Heart right ventricle (tissue), 16 donors: ENCODE data around the gene SBNO1. TPM values are rescaled to one million over a fixed set of nuclear protein-coding genes. Genes with fewer than 3 reads are reported as not detected.

Source experiments
- ATAC-seq, 8 donors: fragments of 200-7000 bp; cut with Tn5 transposase; one replicate each; pipeline ENCODE4 v1.9.1; 2020; ENCODE audit warnings: mild to moderate bottlenecking in 8 of 8, moderate library complexity in 8 of 8, moderate number of reproducible peaks in 1 of 8
- DNase-seq, 2 donors: peaks; one replicate each; pipeline ENCODE4 v3.0.0-alpha.2; 2020
- H3K27ac ChIP-seq, 10 donors: fragments of 200-600 bp; sonication (generic) in 2 of 10; one replicate each; pipeline versions ENCODE4 v1.5.0 to v1.8.0; 2020 to 2022; ENCODE audit warnings: mild to moderate bottlenecking in 3 of 10
- H3K27me3 ChIP-seq, 7 donors: fragments of 200-600 bp; one replicate each; pipeline ENCODE4 v1.8.0; 2021 to 2022; ENCODE audit warnings: mild to moderate bottlenecking in 2 of 7
- H3K36me3 ChIP-seq, 9 donors: fragments of 200-600 bp; sonication (generic) in 1 of 9; one replicate each; pipeline versions ENCODE4 v1.5.0 to v1.8.0; 2020 to 2022; ENCODE audit warnings: mild to moderate bottlenecking in 2 of 9
- H3K4me1 ChIP-seq, 9 donors: fragments of 200-600 bp; sonication (generic) in 1 of 9; one replicate each; pipeline versions ENCODE4 v1.5.0 to v1.8.0; 2020 to 2022; ENCODE audit warnings: mild to moderate bottlenecking in 4 of 9
- H3K4me3 ChIP-seq, 10 donors: fragments of 200-600 bp; sonication (generic) in 2 of 10; one replicate each; pipeline versions ENCODE4 v1.5.0 to v1.8.0; 2020 to 2022; ENCODE audit warnings: mild to moderate bottlenecking in 7 of 10, moderate library complexity in 2 of 10
- H3K9me3 ChIP-seq, 11 donors: fragments of 200-600 bp in 10 of 11; sonication (generic) in 2 of 11; one replicate each; pipeline versions ENCODE4 v1.5.0 to v1.8.0; 2013 to 2022; ENCODE audit warnings: mild to moderate bottlenecking in 2 of 11, control low read depth in 1 of 11, moderate library complexity in 1 of 11
- WGBS, 2 donors: extraction: QIAGEN DNeasy Blood & Tissue Kit; methylation state at CpG; one replicate each; pipeline ENCODE4 v1.1.7; 2013; ENCODE audit warnings: inconsistent platforms in 1 of 2; 5-methylcytosine and 5-hydroxymethylcytosine counted together
- intact Hi-C, 10 donors: fragments of 100-400 bp; cut with DNase I; formaldehyde crosslinking; loops; one replicate each; pipeline versions ENCODE4 v1.11.1 to v1.14.2; 2022
- polyA plus RNA-seq, 2 donors: library from polyadenylated mRNA; stranded (reverse); fragments of 200-250 nt; gene quantifications; one replicate each; pipeline ENCODE4 v1.2.3, GENCODE V29; 2013
- total RNA-seq, 10 donors: library from RNA; stranded (reverse); fragmentation: NEBNext Ultra II Directional in 3 of 10; extraction: Animal tissue kit (Norgen Biotek cat#: 25700) in 3 of 10; gene quantifications; one replicate each; pipeline versions ENCODE4 v1.2.1 to v1.2.4, GENCODE V29; 2021 to 2023
- TF ChIP-seq, protein P1 (sequence below), 9 donors: fragments of 200-600 bp; sonication (generic) in 2 of 9; IDR thresholded peaks; one replicate each; pipeline versions ENCODE4 v1.5.0 to v1.8.0; 2021 to 2022; ENCODE audit warnings: antibody characterized with exemption in 9 of 9, mild to moderate bottlenecking in 5 of 9, moderate library complexity in 1 of 9
- donor health status: Arrhythmogenic right ventricular cardiomyopathy.
- donor health status: ischemic (EF 13 %, LVEDD 7.1; RV severe dilation, severe dysfunction).
- donor health status: healthy with polysubstance abuse.
- donor health status: DM: no; HTN: yes; CAD: no.
- donor health status: DM: no; HTN: no; CAD: no.
- donor health status: ischemic (EF 25% LVEDD 6.9; RV normal size, moderate dysfunction).
- donor health status: ischemic (EF 25% LVEDD 5.7; RV mildly dilated, moderate dysfunction).
- donor health status: healthy.
- donor health status: DM: yes; HTN: yes; CAD: no.
- donor health status: Ischemic cardiomyopathy.
- donor health status: ischemic (EF 35%, LVEDD 5.7; RV mildly dilated, moderate dysfunction).
- donor health status: nonischemic (EF 11% LVEDD 7.7; RV severe dilation, severe dysfunction).
- donor health status: DM: yes; HTN: yes; CAD: no.
- donor health status: PGD.
- donor health status: ischemic (EF 29% LVEDD 5.4; RV normal size, mild dysfunction).
- donor health status: nonischemic (EF 23%, LVEDD 6.1; RV moderate dilation, normal function).

Gene SBNO1
- total and polyA plus RNA-seq, 12 donors, result 4.1 to 32.1 (median 26.9) TPM

DNA sequence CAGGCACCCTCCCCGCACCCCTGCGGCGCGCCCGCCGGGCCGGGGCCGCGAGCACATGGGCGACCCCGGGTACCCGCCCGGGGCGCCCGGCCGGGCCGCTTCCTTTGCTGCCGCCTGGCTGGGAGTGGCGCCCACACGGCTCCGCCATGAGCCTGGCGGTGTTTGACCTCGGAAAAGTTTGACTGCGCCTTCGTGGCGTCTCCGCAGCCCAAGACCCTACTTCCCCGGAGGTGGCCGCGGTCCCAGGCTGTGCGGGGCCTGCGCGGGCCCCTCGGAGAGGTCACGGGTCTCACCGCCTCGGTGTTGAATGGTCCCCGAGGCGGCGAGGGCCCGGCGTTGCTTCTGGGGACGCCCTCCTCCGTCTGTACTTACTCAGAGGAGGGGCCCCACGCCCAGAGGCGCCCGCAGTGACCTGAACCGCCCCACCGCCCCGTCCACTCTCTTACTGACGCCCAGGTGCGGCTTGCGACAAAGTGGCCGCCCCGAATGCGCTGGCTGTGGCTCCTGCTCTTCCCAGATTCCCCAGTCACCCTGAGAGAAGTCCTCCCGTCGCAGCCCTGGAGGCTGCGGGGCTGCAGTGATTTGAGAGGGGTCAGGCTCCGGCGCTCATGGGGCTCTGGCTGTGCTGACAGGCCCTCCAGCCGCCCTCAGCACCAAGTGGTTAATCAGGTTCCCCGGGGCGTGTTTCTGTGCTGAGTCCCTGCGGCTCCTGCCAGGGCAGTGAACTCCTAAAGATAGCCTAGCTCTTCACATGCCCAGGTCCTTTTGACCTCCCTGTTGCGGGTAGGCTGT lies 25.1 kb upstream of the SBNO1 start:
- TF ChIP-seq, protein P1, sequence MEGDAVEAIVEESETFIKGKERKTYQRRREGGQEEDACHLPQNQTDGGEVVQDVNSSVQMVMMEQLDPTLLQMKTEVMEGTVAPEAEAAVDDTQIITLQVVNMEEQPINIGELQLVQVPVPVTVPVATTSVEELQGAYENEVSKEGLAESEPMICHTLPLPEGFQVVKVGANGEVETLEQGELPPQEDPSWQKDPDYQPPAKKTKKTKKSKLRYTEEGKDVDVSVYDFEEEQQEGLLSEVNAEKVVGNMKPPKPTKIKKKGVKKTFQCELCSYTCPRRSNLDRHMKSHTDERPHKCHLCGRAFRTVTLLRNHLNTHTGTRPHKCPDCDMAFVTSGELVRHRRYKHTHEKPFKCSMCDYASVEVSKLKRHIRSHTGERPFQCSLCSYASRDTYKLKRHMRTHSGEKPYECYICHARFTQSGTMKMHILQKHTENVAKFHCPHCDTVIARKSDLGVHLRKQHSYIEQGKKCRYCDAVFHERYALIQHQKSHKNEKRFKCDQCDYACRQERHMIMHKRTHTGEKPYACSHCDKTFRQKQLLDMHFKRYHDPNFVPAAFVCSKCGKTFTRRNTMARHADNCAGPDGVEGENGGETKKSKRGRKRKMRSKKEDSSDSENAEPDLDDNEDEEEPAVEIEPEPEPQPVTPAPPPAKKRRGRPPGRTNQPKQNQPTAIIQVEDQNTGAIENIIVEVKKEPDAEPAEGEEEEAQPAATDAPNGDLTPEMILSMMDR (IDR thresholded peaks at IDR 0.05), result peak in 2 of 9 donors; percentile 25 to 32
- WGBS, 2 donors, result 2 to 5% methylated on average over 59 to 66 of the region's 66 CpGs
- H3K27me3 ChIP-seq, result no peaks in the 10 kb centered on the region
- H3K9me3 ChIP-seq, result no peaks in the 10 kb centered on the region
- H3K4me1 ChIP-seq, result peaks cover 8 to 57% (median 44%) of the 10 kb centered on the region in 9 donors
- peak overlapping the region; percentile 54 to 80 (median 70) for H3K4me3 ChIP-seq
- DNase-seq (peak; percentile 56 to 58), ATAC-seq (peak; percentile 32 to 83 (median 70))
- peaks cover 0 to 46% (median 26%) of the 10 kb centered on the region in 9 donors for H3K36me3 ChIP-seq
- H3K27ac ChIP-seq, result peak overlapping the region; percentile 52 to 96 (median 92)
- intact Hi-C loops, result loop anchor here in 5 of 10 donors (5.0 to 10.0 kb wide), 6 partner anchors 43 to 193 kb away; partner anchors contain the start of genes RILPL1 (in 1 of the 5) and TMED2 (in 1 of the 5)

DNA sequence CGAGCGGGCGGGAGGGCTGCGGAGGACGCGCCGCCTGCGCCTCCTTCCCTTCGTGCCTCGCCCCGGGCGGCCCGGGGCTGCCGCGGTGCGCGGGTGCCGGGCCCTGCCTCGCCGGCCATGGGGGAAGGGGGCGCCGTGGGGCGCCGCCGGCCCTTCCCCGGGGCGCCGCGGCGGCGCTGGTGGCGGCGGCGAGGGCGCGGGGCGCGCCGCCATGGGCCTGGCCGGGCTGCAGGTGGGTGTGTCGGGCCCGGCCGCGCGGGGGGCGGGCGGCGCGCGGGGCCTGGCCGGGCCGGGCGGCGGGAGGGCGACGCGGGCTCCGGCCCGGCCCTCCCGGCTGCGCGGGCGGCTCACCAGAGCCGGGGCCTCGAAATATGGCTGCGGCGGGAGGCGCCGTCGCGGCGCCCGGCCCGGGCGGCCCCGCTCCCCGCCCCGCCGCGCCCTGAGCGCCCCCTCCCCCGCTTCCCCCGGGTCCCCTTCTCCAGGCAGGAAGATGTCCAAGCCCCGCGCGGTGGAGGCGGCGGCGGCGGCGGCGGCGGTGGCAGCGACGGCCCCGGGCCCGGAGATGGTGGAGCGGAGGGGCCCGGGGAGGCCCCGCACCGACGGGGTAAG lies 24.4 kb upstream of the SBNO1 start:
- Histone ChIP-seq H3K4me1 (peaks cover 8 to 63% (median 49%) of the 10 kb centered on the region in 9 donors), H3K4me3 (peak overlapping the region in 9 of 10 donors; percentile 68 to 80 (median 71)), H3K27ac (peak overlapping the region; percentile 55 to 97 (median 93)), H3K36me3 (peaks cover 0 to 39% (median 19%) of the 10 kb centered on the region in 9 donors), H3K27me3 (no peaks in the 10 kb centered on the region), H3K9me3 (no peaks in the 10 kb centered on the region)
- TF ChIP-seq, protein P1 (IDR thresholded peaks at IDR 0.05), result no peak
- ATAC-seq (no peak), DNase-seq (no peak)
- intact Hi-C loops, result loop anchor here in 2 of 10 donors (5.0 kb wide), 2 partner anchors 43 to 193 kb away; partner anchors contain the start of gene TMED2 (in 1 of the 2)
- 0 to 1% methylated on average over 19 to 79 of the region's 102 CpGs for WGBS, 2 donors

DNA sequence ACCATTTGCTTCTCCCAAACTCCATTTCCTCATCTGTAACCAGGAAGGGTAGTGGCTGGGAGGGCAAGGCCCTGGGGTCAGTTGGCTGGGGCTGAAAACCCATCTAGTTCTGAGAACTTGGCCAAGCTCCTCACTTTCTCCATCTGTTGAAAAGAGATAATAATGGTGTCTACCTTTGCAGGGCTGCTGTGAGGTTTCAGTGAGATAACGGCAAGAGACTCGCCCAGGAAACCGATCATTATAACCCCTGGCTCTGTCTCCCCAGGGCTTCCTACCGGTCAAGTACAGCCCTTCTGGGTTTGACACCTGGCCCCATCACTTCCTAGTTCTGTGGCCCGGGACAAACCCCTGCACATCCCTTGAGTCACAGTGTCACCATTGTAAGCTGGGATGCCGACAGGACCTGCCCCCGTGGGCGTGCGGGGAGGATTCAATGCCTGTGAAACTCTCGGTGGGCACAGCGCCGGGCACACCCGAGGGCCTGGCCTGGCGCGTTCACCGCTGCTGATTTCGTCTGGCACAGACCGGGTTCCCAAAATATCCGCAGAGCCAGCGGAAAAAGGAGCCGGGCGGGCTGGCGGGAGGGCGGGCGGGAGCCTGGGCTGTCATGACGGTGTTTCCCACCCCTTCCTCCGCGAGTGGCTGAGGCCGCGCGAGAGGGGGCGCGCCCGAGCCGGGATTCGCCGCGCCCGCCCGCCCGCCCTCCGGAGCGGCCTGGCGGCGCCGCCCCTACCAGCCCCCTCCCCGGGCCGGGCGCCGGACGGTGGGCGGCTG lies 23.7 kb upstream of the SBNO1 start:
- DNase-seq (peak; percentile 83 to 87), ATAC-seq (peak; percentile 43 to 78 (median 65))
- H3K36me3 ChIP-seq, result peaks cover 0 to 32% (median 15%) of the 10 kb centered on the region in 9 donors
- WGBS, 2 donors, result 0% methylated on average over 32 to 49 of the region's 52 CpGs
- peak overlapping the region; percentile 55 to 99 (median 94) for H3K27ac ChIP-seq
- H3K27me3 ChIP-seq, result no peaks in the 10 kb centered on the region
- H3K4me3 ChIP-seq, result peak overlapping the region; percentile 29 to 75 (median 60)
- no peaks in the 10 kb centered on the region for H3K9me3 ChIP-seq
- peaks cover 8 to 64% (median 50%) of the 10 kb centered on the region in 9 donors for H3K4me1 ChIP-seq
- intact Hi-C loops, result loop anchor here in 2 of 10 donors (5.0 kb wide), 2 partner anchors 44 to 194 kb away; partner anchors contain the start of gene TMED2 (in 1 of the 2)
- TF ChIP-seq, protein P1 (IDR thresholded peaks at IDR 0.05), result peak in 6 of 9 donors; percentile 15 to 50 (median 30)
